Measurements from ENCODE around the gene ITGA2.

- TF ChIP-seq CTCF (IDR thresholded peaks at IDR 0.05): no peak
- TF ChIP-seq POLR2A (IDR thresholded peaks at IDR 0.05): no peak
Measured at GRCh38 chr5:53008751-53009150, 19.6 kb downstream of the ITGA2 start.

Data from testis (tissue), 2 donors.